HL-60 (cell line): ENCODE results near the gene RAPGEF2.

Source experiments
- CTCF ChIP-seq: IDR thresholded peaks from one replicate; pipeline ENCODE4 v1.5.1; 2011; ENCODE audit warnings: low read length, control low read depth, inconsistent platforms; ENCODE audit not compliant: insufficient read depth
- GABPA ChIP-seq: IDR thresholded peaks from 2 replicates; pipeline ENCODE4 v1.6.1; 2012; ENCODE audit warnings: low read depth
- POLR2AphosphoS5 ChIP-seq: IDR thresholded peaks from 2 replicates; pipeline ENCODE4 v1.6.1; 2012; ENCODE audit warnings: low read depth
- REST ChIP-seq: IDR thresholded peaks from 2 replicates; pipeline ENCODE4 v1.6.1; 2012; ENCODE audit warnings: low read depth; ENCODE audit not compliant: insufficient replicate concordance

GRCh38 chr4:159248384-159249178 is 145.7 kb downstream of the RAPGEF2 start:
- TF ChIP-seq CTCF (no peak), POLR2AphosphoS5 (no peak), REST (no peak), GABPA (no peak)
